GM13977 (cell line): ENCODE results near the gene GMNN.

ENCODE experiments used
- DNase-seq: peaks from one replicate; pipeline ENCODE4 v3.0.0; 2012; ENCODE audit warnings: low spot score
- CTCF ChIP-seq: IDR thresholded peaks from 2 replicates; pipeline ENCODE4 v1.5.1; 2012; ENCODE audit warnings: mild to moderate bottlenecking, control low read depth; ENCODE audit not compliant: insufficient read depth; ENCODE audit errors: extremely low read depth, missing control alignments
- in situ Hi-C: fragments of 300-500 bp; cut with MboI; formaldehyde crosslinking; loops from one replicate; pipeline ENCODE4 v1.12.0; 2022; ENCODE audit warnings: low sequenced_read_pairs, low pct_unique_long_range_greater_than_20kb, mixed read lengths, inconsistent platforms; ENCODE audit not compliant: unreplicated experiment

The GMNN gene

GRCh38 chr6:24832794-24833193 is 58.1 kb downstream of the GMNN start:
- DNase-seq, result no peak
- in situ Hi-C loops, result no loop called here

GRCh38 chr6:24833711-24834386 is 59.1 kb downstream of the GMNN start:
- DNase-seq, result no peak
- TF ChIP-seq CTCF, result no peak
- in situ Hi-C loops, result no loop called here

More at GRCh38 chr6:24832794-24833193, 58.1 kb downstream of the GMNN start:
- no peak for TF ChIP-seq CTCF
